H1 (cell line): Measurements from ENCODE around the gene PRMT5. TPM values are rescaled to one million over a fixed set of nuclear protein-coding genes. Genes with fewer than 3 reads are reported as not detected.

Experiments used
- CTCF ChIA-PET: fragments of 300-600 bp; sonication (Branson Sonifier 250); formaldehyde crosslinking; loops from one replicate; lab custom pipeline; 2021; ENCODE audit not compliant: partially characterized antibody; lab: Charles Lee
- POLR2A ChIA-PET: fragments of 300-600 bp; sonication (Branson Sonifier 250); formaldehyde crosslinking; loops from one replicate; lab custom pipeline; 2021; ENCODE audit warnings: inconsistent platforms; ENCODE audit not compliant: partially characterized antibody; lab: Charles Lee
- DNase-seq, 2 experiments: peaks; one replicate each; pipeline versions ENCODE4 v3.0.0 to v3.0.0-alpha.2; 2010 to 2022; ENCODE audit warnings: low spot score in 2 of 2, low read depth in 1 of 2, mixed read lengths in 1 of 2
- FAIRE-seq: peaks from 2 replicates; lab custom pipeline; 2011; peaks lifted over from hg19 to GRCh38; lab: Jason Lieb, UNC
- H2AFZ ChIP-seq: 2 replicates; pipeline ENCODE4 v1.8.1; 2012; ENCODE audit warnings: low read length, inconsistent platforms
- H2AK5ac ChIP-seq: 2 replicates; pipeline ENCODE4 v1.6.1; 2013; ENCODE audit warnings: low read depth, low read length
- H2BK120ac ChIP-seq: replicated peaks from 2 replicates; pipeline ENCODE3; 2013; ENCODE audit warnings: low read depth, low read length, inconsistent platforms
- H2BK12ac ChIP-seq: 2 replicates; pipeline ENCODE4 v1.6.1; 2013; ENCODE audit warnings: low read depth, low read length
- H2BK15ac ChIP-seq: 2 replicates; pipeline ENCODE4 v1.6.1; 2013; ENCODE audit warnings: low read length
- H2BK20ac ChIP-seq: 2 replicates; pipeline ENCODE4 v1.6.1; 2013; ENCODE audit warnings: low read length
- H2BK5ac ChIP-seq: 2 replicates; pipeline ENCODE4 v1.6.1; 2013; ENCODE audit warnings: low read depth, low read length
- H3K14ac ChIP-seq: 2 replicates; pipeline ENCODE4 v1.6.1; 2013; ENCODE audit warnings: inconsistent platforms; ENCODE audit not compliant: insufficient read length
- H3K18ac ChIP-seq: 2 replicates; pipeline ENCODE4 v1.6.1; 2013; ENCODE audit warnings: low read length; ENCODE audit errors: extremely low read depth
- H3K23ac ChIP-seq: 2 replicates; pipeline ENCODE4 v1.6.1; 2013; ENCODE audit warnings: inconsistent platforms; ENCODE audit not compliant: insufficient read length
- H3K23me2 ChIP-seq: 2 replicates; pipeline ENCODE4 v1.6.1; 2013; ENCODE audit warnings: low read depth, low read length
- H3K27ac ChIP-seq: 2 replicates; pipeline ENCODE4 v1.6.1; 2011; ENCODE audit warnings: low read depth, low read length, inconsistent platforms
- H3K27me3 ChIP-seq, 4 experiments: replicated peaks in 1 of 4; 1 replicate in 1 of 4; 2 replicates in 3 of 4; pipeline versions ENCODE4 v1.6.1 to v1.8.1; 2011 to 2013; ENCODE audit warnings: low read length in 3 of 4, mild to moderate bottlenecking in 3 of 4, inconsistent platforms in 2 of 4, mixed read lengths in 2 of 4, moderate library complexity in 1 of 4; ENCODE audit not compliant: control insufficient read depth in 3 of 4, insufficient read depth in 3 of 4; ENCODE audit errors: extremely low read depth in 1 of 4
- H3K36me3 ChIP-seq, 4 experiments: 2 replicates each; pipeline versions ENCODE4 v1.6.1 to v1.8.1; 2011 to 2013; ENCODE audit warnings: mild to moderate bottlenecking in 4 of 4, low read length in 3 of 4, moderate library complexity in 2 of 4, control low read depth in 1 of 4, inconsistent platforms in 1 of 4; ENCODE audit not compliant: insufficient read depth in 4 of 4, control insufficient read depth in 2 of 4
- H3K4ac ChIP-seq: replicated peaks from 2 replicates; pipeline ENCODE3; 2013; ENCODE audit warnings: low read length, low read depth, mixed read lengths, inconsistent platforms; ENCODE audit not compliant: insufficient read length
- H3K4me1 ChIP-seq, 4 experiments: replicated peaks in 1 of 4; 1 replicate in 1 of 4; 2 replicates in 3 of 4; pipeline versions ENCODE4 v1.6.1 to v1.8.1; 2011 to 2013; ENCODE audit warnings: low read length in 3 of 4, inconsistent platforms in 2 of 4, mixed read lengths in 1 of 4; ENCODE audit not compliant: insufficient read depth in 4 of 4, control insufficient read depth in 3 of 4
- H3K4me2 ChIP-seq, 2 experiments: 2 replicates each; pipeline versions ENCODE4 v1.6.1 to v1.8.1; 2011 to 2013; ENCODE audit warnings: low read depth in 2 of 2, low read length in 2 of 2, control low read depth in 1 of 2, inconsistent platforms in 1 of 2, mild to moderate bottlenecking in 1 of 2; ENCODE audit not compliant: insufficient read depth in 1 of 2
- H3K4me3 ChIP-seq, 4 experiments: fragments of 200-600, 300-600 bp in 1 of 4; sonication (generic), shearing (Covaris generic), sonication (Bioruptor Twin) in 1 of 4; 2 replicates each; pipeline versions ENCODE4 v1.5.1 to v1.8.1; 2011 to 2016; ENCODE audit warnings: low read length in 4 of 4, low read depth in 3 of 4, control low read depth in 2 of 4, inconsistent platforms in 2 of 4, mild to moderate bottlenecking in 2 of 4, mixed read lengths in 1 of 4, moderate library complexity in 1 of 4; ENCODE audit not compliant: insufficient read depth in 2 of 4; ENCODE audit errors: extremely low read depth in 1 of 4
- H3K56ac ChIP-seq: replicated peaks from 2 replicates; pipeline ENCODE3; 2013; ENCODE audit warnings: low read depth, mild to moderate bottlenecking, mixed read lengths, low read length, inconsistent platforms; ENCODE audit not compliant: insufficient read length
- H3K79me1 ChIP-seq: 2 replicates; pipeline ENCODE4 v1.6.1; 2013; ENCODE audit warnings: low read depth, low read length, control low read depth
- H3K79me2 ChIP-seq, 2 experiments: 2 replicates each; pipeline versions ENCODE4 v1.6.1 to v1.8.1; 2012 to 2013; ENCODE audit warnings: low read length in 2 of 2, mild to moderate bottlenecking in 2 of 2, inconsistent platforms in 1 of 2; ENCODE audit not compliant: insufficient read depth in 2 of 2, control insufficient read depth in 1 of 2
- H3K9ac ChIP-seq, 4 experiments: replicated peaks in 1 of 4; 1 replicate in 1 of 4; 2 replicates in 3 of 4; pipeline versions ENCODE4 v1.6.1 to v1.8.1; 2011 to 2013; ENCODE audit warnings: low read depth in 3 of 4, low read length in 3 of 4, control low read depth in 2 of 4, mild to moderate bottlenecking in 2 of 4, moderate library complexity in 2 of 4, inconsistent platforms in 1 of 4; ENCODE audit errors: extremely low read depth in 1 of 4
- H3K9me3 ChIP-seq, 2 experiments: 2 replicates each; pipeline versions ENCODE4 v1.6.1 to v1.8.1; 2012 to 2013; ENCODE audit warnings: mild to moderate bottlenecking in 2 of 2, moderate library complexity in 2 of 2, control low read depth in 1 of 2, inconsistent platforms in 1 of 2, low read depth in 1 of 2, low read length in 1 of 2, mixed read lengths in 1 of 2; ENCODE audit not compliant: insufficient read depth in 2 of 2
- H4K20me1 ChIP-seq, 2 experiments: replicated peaks in 1 of 2; 2 replicates each; pipeline versions ENCODE3 to v1.8.1; 2011 to 2013; ENCODE audit warnings: inconsistent platforms in 2 of 2, low read length in 2 of 2, mild to moderate bottlenecking in 1 of 2; ENCODE audit not compliant: insufficient read depth in 2 of 2, control insufficient read depth in 1 of 2
- H4K5ac ChIP-seq: 2 replicates; pipeline ENCODE4 v1.6.1; 2013; ENCODE audit warnings: low read length, low read depth, mixed read lengths, inconsistent platforms; ENCODE audit not compliant: insufficient read length
- H4K8ac ChIP-seq: 2 replicates; pipeline ENCODE4 v1.8.0; 2013; ENCODE audit warnings: mild to moderate bottlenecking, moderate library complexity, low read length, inconsistent platforms; ENCODE audit not compliant: insufficient read depth; ENCODE audit errors: extremely low read depth
- H4K91ac ChIP-seq: replicated peaks from 2 replicates; pipeline ENCODE3; 2013; ENCODE audit warnings: low read length, mixed read lengths, inconsistent platforms; ENCODE audit not compliant: insufficient read length
- ASH2L ChIP-seq: fragments of 200-600, 300-600 bp; sonication (generic); IDR thresholded peaks from one replicate; pipeline ENCODE4 v1.7.1; 2017; ENCODE audit warnings: low read length
- BACH1 ChIP-seq: IDR thresholded peaks from 2 replicates; pipeline ENCODE4 v1.6.1; 2012; ENCODE audit warnings: low read length, improper control_type of control experiment
- CTCF ChIP-seq, 3 experiments: IDR thresholded peaks; 1 replicate in 2 of 3; 2 replicates in 1 of 3; pipeline versions ENCODE4 v1.5.1 to v1.6.1; 2011; ENCODE audit warnings: low read length in 3 of 3, mild to moderate bottlenecking in 3 of 3, inconsistent platforms in 2 of 3, low read depth in 1 of 3, moderate library complexity in 1 of 3; ENCODE audit not compliant: insufficient read depth in 1 of 3; ENCODE audit errors: control extremely low read depth in 1 of 3
- NANOG ChIP-seq: IDR thresholded peaks from 2 replicates; pipeline ENCODE4 v1.6.1; 2011; ENCODE audit warnings: low read length, low read depth, mild to moderate bottlenecking, inconsistent platforms; ENCODE audit not compliant: insufficient read depth, poor library complexity, severe bottlenecking
- RNF2 ChIP-seq: fragments of 200-900, 300-1000 bp; sonication (generic); IDR thresholded peaks from 2 replicates; pipeline ENCODE4 v1.7.1; 2016; ENCODE audit warnings: borderline replicate concordance, low read depth, mild to moderate bottlenecking, antibody characterized with exemption, low read length; ENCODE audit not compliant: poor library complexity, severe bottlenecking; ENCODE audit errors: missing control alignments
- SP4 ChIP-seq: IDR thresholded peaks from 2 replicates; pipeline ENCODE4 v1.6.1; 2012; ENCODE audit warnings: low read length, inconsistent platforms
- WGBS, 2 experiments: shearing (Covaris generic) in 1 of 2; methylation state at CpG; one replicate each; pipeline versions ENCODE4 v1.1.6 to v1.1.7; 2013 to 2015; ENCODE audit warnings: low lambda C conversion rate in 2 of 2, mixed read lengths in 2 of 2, inconsistent platforms in 1 of 2, low coverage in 1 of 2, missing lambda C conversion rate in 1 of 2; ENCODE audit not compliant: insufficient replicate concordance in 2 of 2, insufficient coverage in 1 of 2, insufficient read length in 1 of 2; ENCODE audit errors: extremely low coverage in 1 of 2, missing lambda C conversion rate in 1 of 2; 5-methylcytosine and 5-hydroxymethylcytosine counted together
- polyA plus RNA-seq, 7 experiments: library from polyadenylated mRNA; depleted of rRNA in 3 of 7; stranded (reverse) in 5 of 7; unstranded in 2 of 7; fragments of >200 nt in 5 of 7; fragments of 200-250 nt in 2 of 7; gene quantifications; 1 replicate in 5 of 7; 2 replicates in 1 of 7; 4 replicates in 1 of 7; pipeline versions ENCODE4 v1.2.1 to v1.2.3, GENCODE V29; 2011 to 2013; ENCODE audit warnings: missing spikeins in 2 of 7, mixed read lengths in 2 of 7
- total RNA-seq: library from RNA; stranded (reverse); fragmentation: NEBNext Ultra II Directional; extraction: Animal tissue kit (Norgen Biotek cat#: 25700); gene quantifications from 2 replicates; pipeline ENCODE4 v1.2.1, GENCODE V29; 2021

The PRMT5 gene
- total and polyA plus RNA-seq, 2 of the 8 experiments (the other 6 are each of a cell fraction or from before 2014, with no cell fraction given), result 171 to 402 TPM

GRCh38 chr14:22962061-22962676, 33.0 kb upstream of the PRMT5 start:
- FAIRE-seq, result no peak
- no peak overlapping the region for H3K18ac ChIP-seq
- H3K9ac ChIP-seq, result no peak overlapping the region
- no peak overlapping the region for H2AFZ ChIP-seq
- CTCF ChIA-PET, result interaction anchor here (0.8 to 3.7 kb wide), 6 partner anchors 11 to 90 kb away, joined by 3 to 20 read pairs (median 4); no protein-coding TSS in a partner anchor
- no peaks in the 10 kb centered on the region for H4K20me1 ChIP-seq
- TF ChIP-seq RNF2, result no peak
- TF ChIP-seq BACH1, result no peak
- no peak for TF ChIP-seq ASH2L
- TF ChIP-seq CTCF (IDR thresholded peaks at IDR 0.05; ENCODE audit: control extremely low read depth in 1 of 3, insufficient read depth in 1 of 3, low read depth in 1 of 3, low read length in 3 of 3), result no peak
- no peak for TF ChIP-seq NANOG
- TF ChIP-seq SP4, result no peak
- TF ChIP-seq, all 59 proteins: peak for 0
- Histone ChIP-seq H4K5ac (no peak overlapping the region), H3K4me3 (no peak overlapping the region), H3K27ac (no peak overlapping the region), H3K79me2 (no peaks in the 10 kb centered on the region), H3K27me3 (no peaks in the 10 kb centered on the region), H3K79me1 (no peaks in the 10 kb centered on the region), H2AK5ac (no peak overlapping the region), H2BK12ac (no peak overlapping the region), H4K91ac (no peak overlapping the region), H3K14ac (no peak overlapping the region), H3K4ac (no peak overlapping the region), H3K9me3 (no peaks in the 10 kb centered on the region), H3K4me2 (no peak overlapping the region), H2BK15ac (0 out of 2 replicates have a peak overlapping the region, but pooled peaks have one; percentile 46), H2BK20ac (no peak overlapping the region), H3K4me1 (peaks cover 0 to under 1% (median 0%) of the 10 kb centered on the region in 4 experiments; a peak in 2 of 7 replicates), H2BK120ac (no peak overlapping the region), H4K8ac (no peak overlapping the region), H3K23me2 (peaks cover under 1% of the 10 kb centered on the region), H3K23ac (no peak overlapping the region), H3K56ac (no peak overlapping the region), H2BK5ac (no peak overlapping the region), H3K36me3 (no peaks in the 10 kb centered on the region)
- WGBS, 2 experiments, result 93% methylated on average over 6 of the region's 6 CpGs; no CpG with 5 or more reads in 1 of the 2 experiments
- DNase-seq, result no peak
- POLR2A ChIA-PET, result interaction anchor here (1.3 to 11.4 kb wide), 3 partner anchors 8 to 19 kb away, joined by 6 to 115 read pairs (median 9); no protein-coding TSS in a partner anchor
